SK-N-SH (cell line): ENCODE data around the gene CPEB4.

Source experiments
- CTCF ChIP-seq: fragments of 200-600 bp; sonication (generic); IDR thresholded peaks from 2 replicates; pipeline ENCODE4 v1.6.1; 2017; ENCODE audit warnings: antibody characterized with exemption, mild to moderate bottlenecking, moderate library complexity
- MAX ChIP-seq: IDR thresholded peaks from 2 replicates; pipeline ENCODE4 v1.4.0; 2012; ENCODE audit warnings: low read depth
- RAD21 ChIP-seq: IDR thresholded peaks from 2 replicates; pipeline ENCODE4 v1.6.1; 2012; ENCODE audit warnings: mild to moderate bottlenecking, low read length

- TF ChIP-seq CTCF (no peak), MAX (no peak), RAD21 (no peak)
These were observed 2.0 kb upstream of the CPEB4 start for GRCh38 chr5:173886150-173886549.
